MV-4-11 (cell line): ENCODE data around the gene EPHB2.

ENCODE experiments used
- DNase-seq: peaks from one replicate; lab custom pipeline; 2025; lab: John Stamatoyannopoulos, UW

The EPHB2 gene

DNA sequence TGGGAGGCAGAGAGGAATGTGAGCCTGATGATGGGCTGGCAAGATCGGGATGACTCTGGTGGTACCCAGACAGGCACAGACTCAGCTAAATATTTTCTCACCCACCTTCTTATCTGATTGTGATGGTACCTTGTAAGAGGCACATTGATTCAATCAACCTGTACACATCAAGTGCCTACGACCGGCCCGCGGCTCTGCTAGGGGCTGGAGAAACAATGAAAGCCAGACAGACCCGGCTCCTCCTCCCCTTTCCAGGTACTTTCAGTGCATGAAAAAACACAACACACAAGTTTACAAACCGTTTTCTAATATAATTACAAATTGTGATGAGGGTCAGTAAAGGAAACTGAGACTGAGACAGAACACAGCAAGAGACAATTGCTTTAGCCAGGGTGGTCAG is 147.0 kb downstream of the EPHB2 start:
- no peak for DNase-seq

DNA sequence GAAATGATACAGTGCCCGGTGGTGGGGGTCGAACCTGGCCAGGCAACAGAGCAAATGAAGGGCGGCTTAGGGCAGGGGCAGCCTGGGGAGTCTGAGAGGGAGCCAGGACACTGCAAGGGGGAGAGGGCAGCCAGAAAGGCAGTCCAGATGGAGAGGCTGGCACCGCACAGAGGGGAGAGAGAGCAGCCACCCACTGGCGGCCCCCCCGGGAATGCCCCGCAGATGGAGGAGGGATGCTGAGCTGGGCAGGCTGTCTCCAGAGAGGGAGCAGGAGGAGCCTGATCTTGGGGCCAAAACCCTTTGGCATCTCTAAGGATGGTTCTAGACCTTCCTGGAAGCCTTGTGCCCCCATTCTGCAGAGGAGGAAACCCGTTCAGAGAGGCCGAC is 149.8 kb downstream of the EPHB2 start:
- no peak for DNase-seq

- no peak for DNase-seq
Observed at GRCh38 chr1:22860883-22861385, 150.3 kb downstream of the EPHB2 start.

DNA sequence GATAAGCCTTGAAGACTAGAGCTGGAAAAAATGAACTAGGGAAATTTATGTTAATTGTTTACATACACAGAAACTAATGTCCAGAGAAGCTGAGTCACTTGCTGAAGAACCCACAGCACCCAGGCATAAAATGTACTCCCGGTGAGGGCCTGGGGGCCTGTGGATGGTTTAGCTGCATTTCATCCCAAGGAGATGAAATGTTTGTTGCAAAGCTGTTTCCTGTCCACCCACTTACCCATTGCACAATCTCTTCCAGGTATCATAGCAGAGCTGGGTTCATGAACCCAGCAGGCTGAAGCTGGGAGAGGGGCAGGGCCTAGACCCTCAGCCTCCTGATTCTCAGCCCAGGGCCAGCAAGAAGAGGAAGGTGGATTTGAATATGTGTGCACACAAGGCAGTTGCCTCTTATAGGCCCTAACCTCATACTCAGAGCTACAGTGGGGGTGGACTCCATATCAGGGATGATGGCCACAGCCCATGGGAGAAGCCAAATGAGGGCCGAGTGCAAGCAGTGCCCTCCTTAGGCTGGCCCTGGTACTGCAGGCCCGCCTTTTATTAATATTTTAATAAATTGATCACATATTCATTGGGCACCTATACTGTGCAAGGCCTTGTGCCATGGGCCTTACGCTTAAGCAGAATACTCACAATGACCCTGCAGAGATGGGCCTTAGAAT is 151.3 kb downstream of the EPHB2 start:
- no peak for DNase-seq

DNA sequence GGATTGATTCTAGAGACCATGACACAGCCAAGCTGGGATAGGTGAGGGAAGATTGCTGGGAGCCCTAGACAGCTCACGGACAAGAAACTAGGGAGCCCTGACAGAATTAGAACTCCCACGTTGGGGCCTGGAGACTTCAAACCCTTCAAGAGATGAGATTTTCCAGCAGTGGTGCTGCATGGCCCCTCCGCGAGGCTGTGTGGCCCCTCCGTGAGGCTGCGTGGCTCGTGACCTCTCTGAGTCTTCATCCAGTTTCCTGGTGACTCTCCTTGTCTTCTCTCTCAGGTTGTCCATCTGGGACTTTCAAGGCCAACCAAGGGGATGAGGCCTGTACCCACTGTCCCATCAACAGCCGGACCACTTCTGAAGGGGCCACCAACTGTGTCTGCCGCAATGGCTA is 152.1 kb downstream of the EPHB2 start:
- no peak for DNase-seq

- DNase-seq = no peak
Observed at GRCh38 chr1:22863766-22864165, 153.1 kb downstream of the EPHB2 start.

- DNase-seq = no peak
Observed at GRCh38 chr1:22864886-22865285, 154.2 kb downstream of the EPHB2 start.

- DNase-seq = no peak
Observed at GRCh38 chr1:22865736-22866135, 155.1 kb downstream of the EPHB2 start.

DNA sequence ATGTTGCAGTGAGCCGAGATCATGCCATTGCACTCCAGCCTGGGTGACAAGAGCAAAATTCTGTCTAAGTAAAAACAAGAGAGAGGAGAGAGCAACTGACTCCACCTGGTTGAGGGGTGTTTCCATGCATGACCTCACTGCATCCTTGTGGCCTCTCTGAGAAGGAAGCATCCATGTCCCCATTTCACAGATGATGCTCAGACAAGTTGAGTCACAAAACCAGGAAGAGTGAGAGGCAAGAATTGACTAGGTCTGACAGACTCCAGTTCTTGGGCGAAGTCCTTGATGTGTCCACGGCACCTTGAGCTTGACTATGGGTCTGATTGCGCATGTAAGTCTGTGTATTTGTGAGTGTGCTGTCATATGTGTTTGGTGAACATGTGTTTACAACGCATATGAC is 156.2 kb downstream of the EPHB2 start:
- no peak for DNase-seq

DNA sequence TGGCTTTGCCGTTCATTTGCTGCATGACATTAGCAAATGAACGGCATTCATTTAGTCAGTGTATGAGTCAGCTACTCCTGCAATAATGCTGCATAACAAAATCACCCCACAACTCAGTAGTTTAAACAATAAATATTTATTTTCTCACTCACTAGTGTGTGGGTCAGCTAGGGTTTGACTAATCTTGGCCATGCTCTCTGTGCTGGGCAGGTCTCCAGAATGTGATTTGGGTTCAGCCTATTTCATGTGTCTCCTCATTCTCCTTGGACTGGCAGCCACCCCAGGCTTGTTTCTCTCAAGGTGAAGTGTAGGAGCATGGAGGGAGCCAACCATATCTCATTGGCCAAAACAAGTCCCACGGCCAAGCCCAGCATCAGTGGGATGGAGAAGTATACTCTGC is 157.7 kb downstream of the EPHB2 start:
- no peak for DNase-seq

GRCh38 chr1:22869325-22869724 is 158.7 kb downstream of the EPHB2 start:
- DNase-seq = no peak

DNA sequence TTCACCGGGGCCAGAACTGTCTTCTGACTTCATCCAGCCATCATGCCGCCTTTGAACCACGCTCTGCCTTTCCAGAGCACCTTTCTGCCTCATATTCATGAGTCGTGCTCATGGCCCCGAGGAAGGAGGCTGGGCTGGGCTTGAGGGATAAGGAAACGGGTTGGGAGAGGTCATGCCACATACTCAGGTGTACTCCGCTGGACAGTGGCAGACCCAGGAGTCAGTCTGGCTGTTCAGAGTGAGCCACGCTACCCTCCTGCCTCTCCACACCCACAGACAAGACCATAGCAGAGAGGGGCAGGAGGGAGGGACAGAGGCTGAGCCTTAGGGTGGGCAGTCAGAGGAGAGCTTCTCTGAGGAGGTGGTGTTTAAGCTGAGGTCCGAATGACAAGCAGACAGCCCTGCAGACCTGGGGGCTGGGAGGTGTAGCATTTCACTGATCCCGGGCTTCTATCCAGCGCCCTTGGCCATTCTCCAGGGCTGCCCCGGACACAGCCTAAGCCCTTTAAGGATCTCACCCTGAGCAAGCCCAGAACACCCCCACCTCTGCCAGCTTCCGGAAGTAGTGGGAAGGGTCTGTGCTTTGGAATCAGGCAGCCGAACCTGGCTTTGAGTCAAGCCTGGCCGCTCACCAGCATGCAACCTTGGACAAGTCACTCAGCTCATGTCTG is 159.7 kb downstream of the EPHB2 start:
- no peak for DNase-seq

- no peak for DNase-seq
Observed at GRCh38 chr1:22872981-22873664, 162.5 kb downstream of the EPHB2 start.

DNA sequence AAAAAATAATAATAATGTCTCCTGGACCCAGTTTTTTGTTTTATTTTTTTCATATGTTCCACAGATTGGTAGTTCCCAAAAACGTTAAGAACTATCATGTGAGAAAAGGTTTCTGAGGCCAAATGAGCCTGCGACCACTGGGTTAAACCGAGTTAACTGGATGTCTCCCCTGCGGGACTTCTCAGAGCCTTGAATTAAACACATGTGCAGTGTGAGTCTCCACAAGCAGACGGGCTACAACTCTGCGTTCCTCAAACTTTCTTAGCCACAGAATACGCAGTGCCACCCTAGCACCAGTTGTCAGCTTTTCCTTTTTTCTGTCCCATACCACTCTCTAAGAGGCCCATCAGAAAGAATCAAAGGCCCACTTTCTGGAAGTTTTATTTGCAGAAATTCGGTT is 164.1 kb downstream of the EPHB2 start:
- no peak for DNase-seq

DNA sequence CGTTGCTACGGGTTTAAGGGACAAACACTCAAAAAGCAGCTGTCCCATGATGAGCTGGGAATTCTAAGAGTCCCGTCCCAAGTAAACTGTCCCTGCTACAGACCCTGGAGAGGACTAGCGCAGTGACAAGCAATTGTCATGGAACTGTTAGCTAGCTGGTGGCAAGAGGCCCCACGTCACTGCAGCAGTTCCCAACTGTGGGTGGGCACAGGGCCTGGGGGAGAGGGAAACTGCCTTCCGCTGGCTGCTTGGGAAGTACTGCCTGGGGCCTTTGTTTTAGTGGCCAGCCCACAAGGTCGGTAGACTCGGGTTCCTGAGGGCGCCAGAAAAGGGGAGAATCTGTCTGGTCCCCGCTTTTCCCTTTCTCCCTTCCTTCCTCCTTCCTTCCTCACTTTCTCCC is 164.6 kb downstream of the EPHB2 start:
- DNase-seq = no peak

- no peak for DNase-seq
Observed at GRCh38 chr1:22875841-22876240, 165.2 kb downstream of the EPHB2 start.

- DNase-seq = no peak
Observed at GRCh38 chr1:22876359-22877111, 165.9 kb downstream of the EPHB2 start.

- DNase-seq = no peak
Observed at GRCh38 chr1:22877112-22877915, 166.7 kb downstream of the EPHB2 start.

DNA sequence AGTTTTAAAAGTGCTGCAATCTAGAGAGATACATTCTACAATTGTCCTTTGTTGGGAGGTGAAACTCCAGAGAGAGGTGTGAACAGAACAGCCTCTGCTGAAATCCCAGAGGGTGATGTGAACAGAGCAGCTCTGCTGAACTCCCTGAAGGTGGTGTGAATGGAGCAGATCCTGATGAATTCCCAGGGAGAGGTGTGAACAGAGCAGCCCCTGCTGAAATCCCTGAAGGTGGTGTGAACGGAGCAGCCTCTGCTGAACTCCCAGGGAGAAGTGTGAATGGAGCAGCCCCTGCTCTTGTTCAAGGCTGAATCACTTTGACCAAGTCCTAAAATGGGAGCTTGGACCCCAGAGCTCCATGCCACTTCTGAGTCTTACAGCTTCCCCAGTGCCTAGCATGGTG is 167.3 kb downstream of the EPHB2 start:
- no peak for DNase-seq

GRCh38 chr1:22878626-22879025 is 168.0 kb downstream of the EPHB2 start:
- DNase-seq = no peak

GRCh38 chr1:22879445-22879844 is 168.8 kb downstream of the EPHB2 start:
- DNase-seq = no peak

- DNase-seq = no peak
Observed at GRCh38 chr1:22880174-22880601, 169.5 kb downstream of the EPHB2 start.
